ENCODE measurements around the gene USF2.
"Not testable (repeated sequence)": the region's sequence is repeated elsewhere in the genome, so short reads cannot be mapped to it uniquely, and the experiment has no call there.

The USF2 gene

GRCh38 chr19:35268536-35269437 is at the start of gene USF2:
Gene USF2 (plus strand): TSS chr19:35268962. CDS start chr19:35269102, 140 bp downstream.
- no peak for DNase-seq

GRCh38 chr19:35219008-35219407 is 49.8 kb upstream of the USF2 start:
- DNase-seq: no peak

- no peak for DNase-seq
Observed at GRCh38 chr19:35220315-35220921, 48.3 kb upstream of the USF2 start.

- DNase-seq: not testable (repeated sequence)
Observed at GRCh38 chr19:35220973-35221590, 47.7 kb upstream of the USF2 start.

- no peak for DNase-seq
Observed at GRCh38 chr19:35222373-35223015, 46.3 kb upstream of the USF2 start.

GRCh38 chr19:35223084-35223790 is 45.5 kb upstream of the USF2 start:
- DNase-seq: no peak

- no peak for DNase-seq
Observed at GRCh38 chr19:35223862-35224505, 44.8 kb upstream of the USF2 start.

GRCh38 chr19:35224681-35225571 is 43.8 kb upstream of the USF2 start:
- DNase-seq: no peak

- no peak for DNase-seq
Observed at GRCh38 chr19:35225951-35226350, 42.8 kb upstream of the USF2 start.

GRCh38 chr19:35226748-35227147 is 42.0 kb upstream of the USF2 start:
- no peak for DNase-seq

GRCh38 chr19:35228177-35228930 is 40.4 kb upstream of the USF2 start, which contains the start of gene FAM187B:
Gene FAM187B (minus strand): TSS chr19:35228739. CDS start chr19:35228680, 59 bp downstream.
- DNase-seq: no peak

- DNase-seq: no peak
Observed at GRCh38 chr19:35229601-35230000, 39.2 kb upstream of the USF2 start.

GRCh38 chr19:35231956-35232645 is 36.7 kb upstream of the USF2 start:
- DNase-seq: no peak

- no peak for DNase-seq
Observed at GRCh38 chr19:35232912-35233311, 35.9 kb upstream of the USF2 start.

- no peak for DNase-seq
Observed at GRCh38 chr19:35236638-35237400, 31.9 kb upstream of the USF2 start.

- DNase-seq: not testable (repeated sequence)
Observed at GRCh38 chr19:35239597-35239996, 29.2 kb upstream of the USF2 start.

GRCh38 chr19:35240327-35240726 is 28.4 kb upstream of the USF2 start:
- no peak for DNase-seq

- no peak for DNase-seq
Observed at GRCh38 chr19:35241417-35241816, 27.3 kb upstream of the USF2 start.

Measured in cortex of kidney (tissue), 1 donor.